ENCODE data around the gene ANKFN1. TPM values are rescaled to one million over a fixed set of nuclear protein-coding genes. Genes with fewer than 3 reads are reported as not detected.
A peak's percentile ranks its signal among the peaks of the same experiment; 100 is the strongest.

Gene ANKFN1
- total and polyA plus RNA-seq, 2 of the 13 experiments (the other 11 are each of a cell fraction or from before 2014, with no cell fraction given) = not detected

DNA sequence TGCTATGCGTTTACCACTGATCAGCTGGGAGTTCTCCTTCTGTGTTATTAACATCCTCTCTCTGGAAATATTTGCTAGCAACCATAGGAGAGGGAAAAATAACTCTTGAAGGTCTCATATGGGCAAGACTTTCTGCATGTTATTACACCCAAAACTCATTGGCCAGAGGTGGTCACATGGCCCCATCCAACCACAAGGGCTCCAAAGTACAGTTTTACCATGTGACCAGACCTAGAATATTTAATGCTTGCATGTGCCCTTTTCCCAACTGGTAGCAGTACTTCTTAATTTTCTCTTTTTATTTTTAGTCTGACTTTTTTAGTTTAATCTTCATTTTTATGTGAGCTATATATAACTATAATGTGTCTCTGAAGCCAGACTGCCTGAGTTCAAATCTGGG is 299.2 kb downstream of the ANKFN1 start:
- no peak for ATAC-seq
- Histone ChIP-seq H3K79me2 (ENCODE audit: insufficient read depth, low read length) (no peaks in the 10 kb centered on the region), H3K9ac (ENCODE audit: insufficient read depth, low read depth, low read length) (no peak overlapping the region), H3K27me3 (ENCODE audit: control insufficient read depth in 1 of 2, insufficient read depth in 2 of 2, low read length in 2 of 2) (peaks cover 0 to 9% of the 10 kb centered on the region in 2 experiments; a peak in 2 of 5 replicates), H3K4me2 (ENCODE audit: low read depth, low read length) (no peak overlapping the region), H3K9me3 (ENCODE audit: low read length) (no peaks in the 10 kb centered on the region), H4K20me1 (ENCODE audit: insufficient read depth, low read length) (no peaks in the 10 kb centered on the region), H2AFZ (ENCODE audit: low read length) (no peak overlapping the region), H3K4me3 (replicated peaks in 1 of 3; ENCODE audit: insufficient read depth in 1 of 3, low read depth in 2 of 3, low read length in 3 of 3) (no peak overlapping the region), H3K36me3 (replicated peaks in 1 of 2; ENCODE audit: control insufficient read depth in 1 of 2, insufficient read depth in 2 of 2, low read length in 2 of 2) (no peaks in the 10 kb centered on the region), H3K27ac (ENCODE audit: extremely low read length, insufficient read depth, low read length) (no peak overlapping the region), H3K4me1 (ENCODE audit: insufficient read depth, low read length) (no peaks in the 10 kb centered on the region)
- in situ Hi-C loops (cut with HindIII; ENCODE audit: extremely low pct_ligation_motif_present, low pct_unique_long_range_greater_than_20kb) (no loop called here), intact Hi-C loops (cut with micrococcal nuclease; ENCODE audit: unreplicated experiment) (no loop called here)
- no peak for TF ChIP-seq ZNF550 (CRISPR knock-in tag; IDR thresholded peaks at IDR 0.05; ENCODE audit: borderline replicate concordance)
- TF ChIP-seq, protein P1, sequence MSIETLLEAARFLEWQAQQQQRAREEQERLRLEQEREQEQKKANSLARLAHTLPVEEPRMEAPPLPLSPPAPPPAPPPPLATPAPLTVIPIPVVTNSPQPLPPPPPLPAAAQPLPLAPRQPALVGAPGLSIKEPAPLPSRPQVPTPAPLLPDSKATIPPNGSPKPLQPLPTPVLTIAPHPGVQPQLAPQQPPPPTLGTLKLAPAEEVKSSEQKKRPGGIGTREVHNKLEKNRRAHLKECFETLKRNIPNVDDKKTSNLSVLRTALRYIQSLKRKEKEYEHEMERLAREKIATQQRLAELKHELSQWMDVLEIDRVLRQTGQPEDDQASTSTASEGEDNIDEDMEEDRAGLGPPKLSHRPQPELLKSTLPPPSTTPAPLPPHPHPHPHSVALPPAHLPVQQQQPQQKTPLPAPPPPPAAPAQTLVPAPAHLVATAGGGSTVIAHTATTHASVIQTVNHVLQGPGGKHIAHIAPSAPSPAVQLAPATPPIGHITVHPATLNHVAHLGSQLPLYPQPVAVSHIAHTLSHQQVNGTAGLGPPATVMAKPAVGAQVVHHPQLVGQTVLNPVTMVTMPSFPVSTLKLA (IDR thresholded peaks at IDR 0.05) = peak; percentile 63
- ChIA-PET CTCF (ENCODE audit: low intra/inter-chr PET ratio, low total read pairs) (no interaction called here), POLR2A (no interaction called here)
- BruUV-seq (replicated peaks) = no TSS peak
- no peak for DNase-seq (ENCODE audit: low spot score)
- FAIRE-seq = no peak
- 0% methylated on average over 1 of the region's 1 CpG for WGBS (ENCODE audit: low lambda C conversion rate)

DNA sequence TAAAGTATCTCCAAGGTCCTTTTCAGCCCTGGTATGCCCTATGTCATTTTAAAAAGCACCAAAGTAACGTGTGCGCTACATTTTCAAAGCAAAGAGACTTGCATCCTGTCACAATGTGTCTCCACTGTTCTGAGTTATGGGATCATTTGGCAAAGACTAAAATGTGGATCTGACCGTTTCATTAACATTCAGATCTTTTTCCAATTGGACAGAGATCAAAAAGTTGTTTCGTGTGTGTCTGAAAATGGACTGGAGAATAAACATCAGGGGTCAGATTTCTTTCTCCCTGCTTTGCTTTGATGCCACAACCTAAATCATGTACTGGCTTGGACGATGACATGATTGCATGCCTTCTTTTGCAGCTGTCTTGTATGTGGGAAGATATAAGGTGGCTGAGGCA is 304.2 kb downstream of the ANKFN1 start:
- no peaks in the 10 kb centered on the region for H3K27me3 ChIP-seq (ENCODE audit: control insufficient read depth in 1 of 2, insufficient read depth in 2 of 2, low read length in 2 of 2)
- H3K9me3 ChIP-seq (ENCODE audit: low read length) = no peaks in the 10 kb centered on the region
- POLR2A ChIA-PET = no interaction called here
- no peaks in the 10 kb centered on the region for H3K4me1 ChIP-seq (ENCODE audit: insufficient read depth, low read length)
- no peak overlapping the region for H3K27ac ChIP-seq (ENCODE audit: extremely low read length, insufficient read depth, low read length)
- H2AFZ ChIP-seq (ENCODE audit: low read length) = no peak overlapping the region
- no peak overlapping the region for H3K4me2 ChIP-seq (ENCODE audit: low read depth, low read length)
- BruUV-seq (replicated peaks) = no TSS peak
- in situ Hi-C loops (cut with HindIII; ENCODE audit: extremely low pct_ligation_motif_present, low pct_unique_long_range_greater_than_20kb) = no loop called here
- ATAC-seq = no peak
- CTCF ChIA-PET (ENCODE audit: low intra/inter-chr PET ratio, low total read pairs) = no interaction called here
- FAIRE-seq = no peak
- no peak overlapping the region for H3K9ac ChIP-seq (ENCODE audit: insufficient read depth, low read depth, low read length)
- no peak overlapping the region for H3K4me3 ChIP-seq (replicated peaks in 1 of 3; ENCODE audit: insufficient read depth in 1 of 3, low read depth in 2 of 3, low read length in 3 of 3)
- no peaks in the 10 kb centered on the region for H3K79me2 ChIP-seq (ENCODE audit: insufficient read depth, low read length)
- WGBS (ENCODE audit: low lambda C conversion rate) = 8% methylated on average over 5 of the region's 5 CpGs
- H3K36me3 ChIP-seq (replicated peaks in 1 of 2; ENCODE audit: control insufficient read depth in 1 of 2, insufficient read depth in 2 of 2, low read length in 2 of 2) = no peaks in the 10 kb centered on the region
- no peak for DNase-seq (ENCODE audit: low spot score)
- intact Hi-C loops (cut with micrococcal nuclease; ENCODE audit: unreplicated experiment) = no loop called here
- H4K20me1 ChIP-seq (ENCODE audit: insufficient read depth, low read length) = no peaks in the 10 kb centered on the region
- TF ChIP-seq, protein P2, sequence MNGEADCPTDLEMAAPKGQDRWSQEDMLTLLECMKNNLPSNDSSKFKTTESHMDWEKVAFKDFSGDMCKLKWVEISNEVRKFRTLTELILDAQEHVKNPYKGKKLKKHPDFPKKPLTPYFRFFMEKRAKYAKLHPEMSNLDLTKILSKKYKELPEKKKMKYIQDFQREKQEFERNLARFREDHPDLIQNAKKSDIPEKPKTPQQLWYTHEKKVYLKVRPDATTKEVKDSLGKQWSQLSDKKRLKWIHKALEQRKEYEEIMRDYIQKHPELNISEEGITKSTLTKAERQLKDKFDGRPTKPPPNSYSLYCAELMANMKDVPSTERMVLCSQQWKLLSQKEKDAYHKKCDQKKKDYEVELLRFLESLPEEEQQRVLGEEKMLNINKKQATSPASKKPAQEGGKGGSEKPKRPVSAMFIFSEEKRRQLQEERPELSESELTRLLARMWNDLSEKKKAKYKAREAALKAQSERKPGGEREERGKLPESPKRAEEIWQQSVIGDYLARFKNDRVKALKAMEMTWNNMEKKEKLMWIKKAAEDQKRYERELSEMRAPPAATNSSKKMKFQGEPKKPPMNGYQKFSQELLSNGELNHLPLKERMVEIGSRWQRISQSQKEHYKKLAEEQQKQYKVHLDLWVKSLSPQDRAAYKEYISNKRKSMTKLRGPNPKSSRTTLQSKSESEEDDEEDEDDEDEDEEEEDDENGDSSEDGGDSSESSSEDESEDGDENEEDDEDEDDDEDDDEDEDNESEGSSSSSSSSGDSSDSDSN (CRISPR knock-in tag; IDR thresholded peaks at IDR 0.05) = no peak
- TF ChIP-seq TEAD3 (CRISPR knock-in tag; optimal IDR thresholded peaks at IDR 0.05; ENCODE audit: borderline replicate concordance) (no peak), REXO4 (CRISPR knock-in tag; IDR thresholded peaks at IDR 0.05; ENCODE audit: borderline replicate concordance) (no peak), AGO1 (IDR thresholded peaks at IDR 0.05; ENCODE audit: low read depth, low read length, poor library complexity, severe bottlenecking) (no peak), ZNF703 (CRISPR knock-in tag; IDR thresholded peaks at IDR 0.05; ENCODE audit: borderline replicate concordance) (no peak), ZNF652 (CRISPR knock-in tag; IDR thresholded peaks at IDR 0.05; ENCODE audit: borderline replicate concordance, low read depth) (no peak), DMAP1 (CRISPR knock-in tag; IDR thresholded peaks at IDR 0.05) (no peak)
- TF ChIP-seq, protein P3, sequence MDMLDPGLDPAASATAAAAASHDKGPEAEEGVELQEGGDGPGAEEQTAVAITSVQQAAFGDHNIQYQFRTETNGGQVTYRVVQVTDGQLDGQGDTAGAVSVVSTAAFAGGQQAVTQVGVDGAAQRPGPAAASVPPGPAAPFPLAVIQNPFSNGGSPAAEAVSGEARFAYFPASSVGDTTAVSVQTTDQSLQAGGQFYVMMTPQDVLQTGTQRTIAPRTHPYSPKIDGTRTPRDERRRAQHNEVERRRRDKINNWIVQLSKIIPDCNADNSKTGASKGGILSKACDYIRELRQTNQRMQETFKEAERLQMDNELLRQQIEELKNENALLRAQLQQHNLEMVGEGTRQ (IDR thresholded peaks at IDR 0.05; ENCODE audit: low read depth, low read length) = no peak
- TF ChIP-seq, protein P3 (CRISPR knock-in tag; IDR thresholded peaks at IDR 0.05; ENCODE audit: borderline replicate concordance) = no peak

Data from HepG2 (cell line).